ENCODE measurements around the gene RFX8. TPM values are rescaled to one million over a fixed set of nuclear protein-coding genes. Genes with fewer than 3 reads are reported as not detected.
"Not testable (repeated sequence)": the region's sequence is repeated elsewhere in the genome, so short reads cannot be mapped to it uniquely, and the experiment has no call there.

RFX8 gene
- total RNA-seq, 2 experiments from 2014 or later = 0.11 TPM; not detected in 1

- ChIA-PET CTCF (interaction anchor here (1.3 kb wide), 1 partner anchor 19 kb away, joined by 3 read pairs; no protein-coding TSS in a partner anchor), POLR2A (no interaction called here)
These were observed 113.8 kb downstream of the RFX8 start for GRCh38 chr2:101361121-101361520.

GRCh38 chr2:101360232-101360631 is 114.7 kb downstream of the RFX8 start:
- ChIA-PET POLR2A (no interaction called here), CTCF (interaction anchor here (1.3 kb wide), 1 partner anchor 18 kb away, joined by 3 read pairs; no protein-coding TSS in a partner anchor)

GRCh38 chr2:101359410-101359954 is 115.4 kb downstream of the RFX8 start:
- ChIA-PET POLR2A (no interaction called here), CTCF (no interaction called here)

- CTCF ChIA-PET = no interaction called here
- POLR2A ChIA-PET = no interaction called here
These were observed 117.5 kb downstream of the RFX8 start for GRCh38 chr2:101357376-101357775.

- CTCF ChIA-PET = no interaction called here
- POLR2A ChIA-PET = no interaction called here
These were observed 118.4 kb downstream of the RFX8 start for GRCh38 chr2:101356521-101356920.

- CTCF ChIA-PET = no interaction called here
These were observed 118.9 kb downstream of the RFX8 start for GRCh38 chr2:101356055-101356454.

GRCh38 chr2:101355401-101356054 is 119.4 kb downstream of the RFX8 start:
- CTCF ChIA-PET = interaction anchor here (0.6 kb wide), 1 partner anchor 46 kb away, joined by 3 read pairs; no protein-coding TSS in a partner anchor
- POLR2A ChIA-PET = no interaction called here

More at GRCh38 chr2:101356055-101356454, 118.9 kb downstream of the RFX8 start:
- POLR2A ChIA-PET = no interaction called here

- CTCF ChIA-PET = interaction anchor here (0.6 kb wide), 1 partner anchor 45 kb away, joined by 3 read pairs; no protein-coding TSS in a partner anchor
These were observed 120.2 kb downstream of the RFX8 start for GRCh38 chr2:101354420-101355311.

GRCh38 chr2:101352631-101353030 is 122.3 kb downstream of the RFX8 start:
- CTCF ChIA-PET = interaction anchor here (1.0 kb wide), 1 partner anchor 10 kb away, joined by 4 read pairs; no protein-coding TSS in a partner anchor
- POLR2A ChIA-PET = not testable (repeated sequence)

More at GRCh38 chr2:101354420-101355311, 120.2 kb downstream of the RFX8 start:
- POLR2A ChIA-PET = no interaction called here

- ChIA-PET CTCF (interaction anchor here (1.3 kb wide), 2 partner anchors 9 to 36 kb away, joined by 3 to 4 read pairs; partner anchors contain the start of gene CREG2), POLR2A (no interaction called here)
These were observed 123.7 kb downstream of the RFX8 start for GRCh38 chr2:101351207-101351606.

- CTCF ChIA-PET = interaction anchor here (1.0 to 1.5 kb wide), 5 partner anchors 12 to 47 kb away, joined by 3 to 4 read pairs (median 3); partner anchors contain the start of gene CREG2
- POLR2A ChIA-PET = interaction anchor here (0.7 kb wide), 1 partner anchor 21 kb away, joined by 5 read pairs; no protein-coding TSS in a partner anchor
These were observed 124.8 kb downstream of the RFX8 start for GRCh38 chr2:101349893-101350662.

GRCh38 chr2:101348883-101349282 is 126.0 kb downstream of the RFX8 start:
- ChIA-PET POLR2A (no interaction called here), CTCF (interaction anchor here (0.5 to 1.5 kb wide), 3 partner anchors 23 to 316 kb away, joined by 3 to 4 read pairs (median 3); no protein-coding TSS in a partner anchor)

Other genes starting within 250 kb of the RFX8 start
- 10 to 100 TPM; 65.2 to 68.7 TPM for gene CNOT11, start 222.2 kb downstream of the RFX8 start, total RNA-seq
- 10 to 100 TPM; 42.1 to 45.9 TPM for gene RNF149, start 166.4 kb downstream of the RFX8 start, total RNA-seq
- not detected for gene CREG2, start 87.6 kb downstream of the RFX8 start, total RNA-seq
- gene MAP4K4, start 222.6 kb upstream of the RFX8 start, total RNA-seq = 10 to 100 TPM; 25.2 to 25.8 TPM